ENCODE data around the gene SNX14.

SNX14 gene

DNA sequence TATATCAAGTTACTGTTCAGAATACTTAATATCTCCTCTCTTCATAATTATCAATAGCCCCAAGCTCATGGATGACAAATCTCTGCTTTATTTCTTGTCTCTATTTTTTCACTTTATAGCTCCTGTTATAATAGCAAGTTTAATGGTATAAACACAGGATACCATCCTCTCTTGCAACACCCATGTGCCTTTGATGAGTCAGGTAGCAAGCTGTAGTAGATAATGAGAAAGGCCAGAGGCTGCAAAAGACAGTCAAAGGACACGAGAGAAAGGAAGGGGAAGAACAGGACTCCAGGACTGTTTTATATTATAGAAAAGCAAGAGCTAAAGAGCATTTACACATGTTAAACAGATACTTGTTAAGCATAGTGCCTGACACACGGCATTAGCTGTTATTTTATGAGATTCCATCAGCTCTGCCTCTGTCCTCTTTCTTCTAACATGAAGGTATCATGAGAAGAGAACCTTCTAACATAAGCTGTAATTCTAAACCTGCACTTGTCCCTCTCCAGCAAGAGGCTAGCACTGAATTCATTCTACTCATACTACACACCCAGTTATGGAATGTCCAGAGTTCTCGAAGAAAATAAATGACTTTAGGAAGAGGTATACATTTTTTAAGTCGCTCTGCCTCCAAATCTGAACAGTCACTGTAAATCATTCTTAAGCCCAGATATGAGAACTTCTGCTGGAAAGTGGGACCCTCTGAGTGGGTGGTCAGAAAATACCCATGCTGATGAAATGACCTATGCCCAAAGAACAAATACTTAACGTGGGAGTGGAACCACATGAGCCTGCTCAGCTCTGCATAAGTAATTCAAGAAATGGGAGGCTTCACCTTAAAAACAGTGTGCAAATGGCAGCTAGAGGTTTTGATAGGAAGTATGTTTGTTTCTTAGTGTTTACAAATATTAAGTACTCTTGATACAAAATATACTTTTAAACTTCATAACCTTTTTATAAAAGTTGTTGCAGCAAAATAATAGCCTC, 98.8 kb downstream of the SNX14 start:
- TF ChIP-seq, protein P1, sequence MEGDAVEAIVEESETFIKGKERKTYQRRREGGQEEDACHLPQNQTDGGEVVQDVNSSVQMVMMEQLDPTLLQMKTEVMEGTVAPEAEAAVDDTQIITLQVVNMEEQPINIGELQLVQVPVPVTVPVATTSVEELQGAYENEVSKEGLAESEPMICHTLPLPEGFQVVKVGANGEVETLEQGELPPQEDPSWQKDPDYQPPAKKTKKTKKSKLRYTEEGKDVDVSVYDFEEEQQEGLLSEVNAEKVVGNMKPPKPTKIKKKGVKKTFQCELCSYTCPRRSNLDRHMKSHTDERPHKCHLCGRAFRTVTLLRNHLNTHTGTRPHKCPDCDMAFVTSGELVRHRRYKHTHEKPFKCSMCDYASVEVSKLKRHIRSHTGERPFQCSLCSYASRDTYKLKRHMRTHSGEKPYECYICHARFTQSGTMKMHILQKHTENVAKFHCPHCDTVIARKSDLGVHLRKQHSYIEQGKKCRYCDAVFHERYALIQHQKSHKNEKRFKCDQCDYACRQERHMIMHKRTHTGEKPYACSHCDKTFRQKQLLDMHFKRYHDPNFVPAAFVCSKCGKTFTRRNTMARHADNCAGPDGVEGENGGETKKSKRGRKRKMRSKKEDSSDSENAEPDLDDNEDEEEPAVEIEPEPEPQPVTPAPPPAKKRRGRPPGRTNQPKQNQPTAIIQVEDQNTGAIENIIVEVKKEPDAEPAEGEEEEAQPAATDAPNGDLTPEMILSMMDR (IDR thresholded peaks at IDR 0.05; ENCODE audit: unreplicated experiment in 3 of 3) = no peak
- no peaks in the 10 kb centered on the region for H3K27me3 Mint-ChIP-seq (ENCODE audit: low read depth)
- no peak overlapping the region for H3K27ac Mint-ChIP-seq
- no peak overlapping the region for H3K4me3 Mint-ChIP-seq
- H3K9me3 Mint-ChIP-seq = peaks cover 26% of the 10 kb centered on the region
- H3K4me1 Mint-ChIP-seq = peaks cover 16% of the 10 kb centered on the region
- H3K36me3 Mint-ChIP-seq (ENCODE audit: low read depth) = peaks cover 22% of the 10 kb centered on the region

DNA sequence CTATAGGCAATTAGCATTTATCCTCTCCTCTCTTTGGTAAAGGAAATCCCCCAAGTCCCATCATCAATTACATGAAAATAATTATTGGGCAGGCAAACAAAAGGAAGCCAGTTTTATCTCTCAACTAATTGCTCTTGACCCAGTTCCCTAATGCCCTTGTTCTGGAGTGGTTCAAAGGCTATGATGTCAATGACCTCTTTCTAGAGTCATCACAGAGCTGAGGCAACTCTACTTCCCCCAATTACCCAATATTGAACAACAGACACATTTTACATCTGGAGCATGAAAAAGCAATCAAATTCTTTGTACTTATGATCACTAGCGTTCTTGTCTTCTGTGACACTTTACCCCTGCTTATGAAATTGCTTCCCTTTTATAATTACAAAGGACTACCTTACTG, 100.3 kb downstream of the SNX14 start:
- peaks cover 14% of the 10 kb centered on the region for H3K4me1 Mint-ChIP-seq
- no peak overlapping the region for H3K4me3 Mint-ChIP-seq
- no peaks in the 10 kb centered on the region for H3K27me3 Mint-ChIP-seq (ENCODE audit: low read depth)
- peaks cover 17% of the 10 kb centered on the region for H3K36me3 Mint-ChIP-seq (ENCODE audit: low read depth)
- TF ChIP-seq, protein P1 (IDR thresholded peaks at IDR 0.05; ENCODE audit: unreplicated experiment in 3 of 3) = no peak
- no peak overlapping the region for H3K27ac Mint-ChIP-seq
- peaks cover 21% of the 10 kb centered on the region for H3K9me3 Mint-ChIP-seq

DNA sequence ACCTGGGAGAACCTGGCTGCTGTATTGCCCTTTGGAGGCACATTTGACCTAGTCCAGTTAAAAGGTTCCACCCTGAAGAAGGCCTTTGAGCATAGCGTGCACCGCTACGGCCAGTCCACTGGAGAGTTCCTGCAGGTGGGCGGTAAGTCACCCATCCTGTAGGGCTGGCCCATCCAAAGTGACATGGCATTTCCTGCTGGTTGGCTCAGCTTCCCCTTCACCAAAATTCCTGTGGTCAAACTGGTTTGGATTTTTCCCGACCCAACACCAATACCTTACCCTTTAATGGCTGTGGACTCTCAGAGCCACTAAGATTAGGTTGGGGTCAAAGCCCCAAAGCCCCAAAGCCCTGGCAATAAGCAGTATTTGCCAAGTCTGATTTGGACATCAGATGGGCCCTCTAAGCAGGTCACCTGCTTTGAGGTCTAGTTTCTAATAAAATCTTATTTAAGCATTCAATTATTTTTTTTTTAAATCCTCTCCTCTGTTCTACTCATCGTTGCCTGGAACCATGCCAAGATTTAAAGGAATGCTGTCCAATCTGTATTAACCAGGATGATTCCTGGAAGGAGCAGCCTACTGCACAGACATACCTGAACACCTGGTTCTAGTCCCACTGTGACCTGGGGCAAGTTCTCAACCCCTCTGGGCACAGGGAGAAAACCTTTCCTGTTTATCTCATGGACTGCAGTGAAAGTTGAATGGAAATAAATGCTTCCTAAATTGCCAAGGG, 103.0 kb downstream of the SNX14 start:
- TF ChIP-seq, protein P1 (IDR thresholded peaks at IDR 0.05; ENCODE audit: unreplicated experiment in 3 of 3) = no peak
- Mint-ChIP-seq H3K4me3 (no peak overlapping the region), H3K9me3 (peaks cover 1% of the 10 kb centered on the region), H3K27me3 (ENCODE audit: low read depth) (peaks cover 3% of the 10 kb centered on the region), H3K4me1 (peaks cover 14% of the 10 kb centered on the region), H3K27ac (no peak overlapping the region), H3K36me3 (ENCODE audit: low read depth) (no peaks in the 10 kb centered on the region)

DNA sequence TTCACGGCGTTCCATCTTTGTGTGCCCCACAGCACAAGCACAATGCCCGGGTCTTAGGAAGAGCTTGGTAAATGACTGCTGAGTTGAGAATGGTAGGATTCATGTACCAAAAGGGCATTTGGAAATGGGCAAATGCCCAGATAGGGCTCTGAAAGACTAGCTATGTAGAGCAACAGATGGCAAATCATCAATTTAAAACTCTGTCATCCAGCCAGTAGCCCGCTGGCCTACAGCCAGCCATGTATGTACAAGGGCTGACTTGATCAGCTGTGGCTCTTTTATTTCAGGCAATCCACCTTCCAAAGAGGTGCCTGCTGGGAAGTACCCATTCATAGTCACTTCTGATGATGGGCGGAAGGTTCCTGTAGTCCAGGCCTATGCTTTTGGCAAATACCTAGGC, 108.7 kb downstream of the SNX14 start:
- Mint-ChIP-seq H3K4me3 (no peak overlapping the region), H3K4me1 (peaks cover 10% of the 10 kb centered on the region), H3K9me3 (no peaks in the 10 kb centered on the region), H3K36me3 (ENCODE audit: low read depth) (no peaks in the 10 kb centered on the region), H3K27me3 (ENCODE audit: low read depth) (peaks cover 12% of the 10 kb centered on the region), H3K27ac (no peak overlapping the region)
- TF ChIP-seq, protein P1 (IDR thresholded peaks at IDR 0.05; ENCODE audit: unreplicated experiment in 3 of 3) = no peak

DNA sequence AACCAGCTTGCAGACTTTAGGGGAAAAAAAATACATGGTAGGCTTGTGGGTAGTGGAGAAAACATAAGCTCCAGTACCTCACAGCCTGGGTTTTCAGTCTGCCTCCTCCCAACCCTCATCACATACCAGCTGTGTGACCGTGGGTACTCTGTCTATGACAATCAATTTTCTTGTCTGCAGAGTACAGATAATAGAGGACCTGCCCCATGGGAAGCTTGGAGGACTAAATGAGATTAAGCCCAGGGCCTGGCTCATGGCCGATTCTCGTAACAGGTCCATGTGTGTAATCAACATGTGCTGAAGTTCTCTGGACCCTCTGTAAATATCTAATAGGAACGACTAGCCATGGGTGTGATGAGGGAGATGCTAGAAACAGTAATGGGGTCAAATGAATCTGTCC, 109.8 kb downstream of the SNX14 start:
- Mint-ChIP-seq H3K36me3 (ENCODE audit: low read depth) (no peaks in the 10 kb centered on the region), H3K4me1 (peaks cover 6% of the 10 kb centered on the region), H3K4me3 (no peak overlapping the region), H3K27me3 (ENCODE audit: low read depth) (peaks cover 12% of the 10 kb centered on the region), H3K27ac (no peak overlapping the region), H3K9me3 (no peaks in the 10 kb centered on the region)
- TF ChIP-seq, protein P1 (IDR thresholded peaks at IDR 0.05; ENCODE audit: unreplicated experiment in 3 of 3) = no peak

Measured in nephron (organoid).